A673 (cell line): ENCODE results near the gene DHRS13.

Experiments
- EZH2 ChIP-seq: fragments of 200-600 bp; sonication (generic); IDR thresholded peaks from 2 replicates; pipeline ENCODE4 v1.6.1; 2017; ENCODE audit warnings: borderline replicate concordance, low read depth, mild to moderate bottlenecking, mixed read lengths, antibody characterized with exemption, low read length; ENCODE audit not compliant: poor library complexity, severe bottlenecking
- TF ChIP-seq, protein P1 (sequence below): fragments of 300-800, 200-600 bp; sonication (generic); conservative IDR thresholded peaks from 2 replicates; pipeline ENCODE4 v1.5.1; 2017; ENCODE audit warnings: low read depth, mild to moderate bottlenecking, antibody characterized with exemption, low read length, moderate library complexity, mixed read lengths

- TF ChIP-seq, protein P1, sequence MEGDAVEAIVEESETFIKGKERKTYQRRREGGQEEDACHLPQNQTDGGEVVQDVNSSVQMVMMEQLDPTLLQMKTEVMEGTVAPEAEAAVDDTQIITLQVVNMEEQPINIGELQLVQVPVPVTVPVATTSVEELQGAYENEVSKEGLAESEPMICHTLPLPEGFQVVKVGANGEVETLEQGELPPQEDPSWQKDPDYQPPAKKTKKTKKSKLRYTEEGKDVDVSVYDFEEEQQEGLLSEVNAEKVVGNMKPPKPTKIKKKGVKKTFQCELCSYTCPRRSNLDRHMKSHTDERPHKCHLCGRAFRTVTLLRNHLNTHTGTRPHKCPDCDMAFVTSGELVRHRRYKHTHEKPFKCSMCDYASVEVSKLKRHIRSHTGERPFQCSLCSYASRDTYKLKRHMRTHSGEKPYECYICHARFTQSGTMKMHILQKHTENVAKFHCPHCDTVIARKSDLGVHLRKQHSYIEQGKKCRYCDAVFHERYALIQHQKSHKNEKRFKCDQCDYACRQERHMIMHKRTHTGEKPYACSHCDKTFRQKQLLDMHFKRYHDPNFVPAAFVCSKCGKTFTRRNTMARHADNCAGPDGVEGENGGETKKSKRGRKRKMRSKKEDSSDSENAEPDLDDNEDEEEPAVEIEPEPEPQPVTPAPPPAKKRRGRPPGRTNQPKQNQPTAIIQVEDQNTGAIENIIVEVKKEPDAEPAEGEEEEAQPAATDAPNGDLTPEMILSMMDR = no peak
- no peak for TF ChIP-seq EZH2
Measured at GRCh38 chr17:28895794-28896447, 7.0 kb downstream of the DHRS13 start.
